OCI-M2 (cell line): ENCODE data around the gene MYO18B.

Experiments
- DNase-seq: peaks from one replicate; lab custom pipeline; 2025; ENCODE audit not compliant: unreplicated experiment; lab: John Stamatoyannopoulos, UW

MYO18B gene

GRCh38 chr22:25844601-25845000 lies 102.6 kb downstream of the MYO18B start:
- no peak for DNase-seq

- no peak for DNase-seq
Measured at GRCh38 chr22:25845985-25846745, 104.2 kb downstream of the MYO18B start.

- DNase-seq, result no peak
Measured at GRCh38 chr22:25847451-25847850, 105.5 kb downstream of the MYO18B start.

DNA sequence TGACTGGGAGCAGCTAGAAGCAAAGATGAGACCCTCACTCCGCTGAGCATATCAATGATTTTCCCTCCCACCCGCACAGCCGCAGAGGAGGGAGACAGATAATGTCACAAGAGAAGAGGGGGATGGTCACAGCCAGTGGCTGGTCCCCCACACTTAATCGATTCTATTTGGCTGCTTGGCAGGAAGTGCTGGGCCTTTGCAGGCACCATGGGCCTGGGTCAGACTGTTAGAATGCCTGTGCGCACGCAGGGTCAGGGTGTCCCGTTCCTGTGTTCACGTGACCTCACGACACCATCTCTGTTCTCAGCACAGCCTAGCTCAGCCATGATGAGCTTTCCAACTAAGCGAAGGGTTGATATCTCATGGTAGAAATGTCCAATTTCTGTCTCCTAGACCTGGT lies 107.0 kb downstream of the MYO18B start:
- DNase-seq, result no peak

- DNase-seq, result no peak
Measured at GRCh38 chr22:25849522-25849921, 107.5 kb downstream of the MYO18B start.

GRCh38 chr22:25852223-25852622 lies 110.2 kb downstream of the MYO18B start:
- no peak for DNase-seq

DNA sequence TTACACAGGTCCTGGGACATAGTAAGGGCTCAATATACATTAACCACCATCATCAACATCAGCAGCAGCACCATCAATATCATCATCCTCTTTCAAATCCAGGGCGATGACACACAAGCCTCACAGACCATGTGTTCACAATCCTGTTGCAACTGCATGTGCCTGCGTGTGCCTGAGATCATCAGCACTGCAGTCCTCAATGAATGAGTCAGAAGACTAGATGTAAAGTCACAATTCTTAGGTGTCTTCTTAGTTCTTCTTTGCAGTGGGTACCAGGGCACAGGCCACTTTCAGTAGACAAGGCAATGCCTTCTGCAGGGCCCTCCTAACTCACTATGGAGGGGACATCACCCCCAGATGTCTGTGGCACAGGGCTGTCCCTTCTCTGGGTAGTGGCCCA lies 111.1 kb downstream of the MYO18B start:
- no peak for DNase-seq

DNA sequence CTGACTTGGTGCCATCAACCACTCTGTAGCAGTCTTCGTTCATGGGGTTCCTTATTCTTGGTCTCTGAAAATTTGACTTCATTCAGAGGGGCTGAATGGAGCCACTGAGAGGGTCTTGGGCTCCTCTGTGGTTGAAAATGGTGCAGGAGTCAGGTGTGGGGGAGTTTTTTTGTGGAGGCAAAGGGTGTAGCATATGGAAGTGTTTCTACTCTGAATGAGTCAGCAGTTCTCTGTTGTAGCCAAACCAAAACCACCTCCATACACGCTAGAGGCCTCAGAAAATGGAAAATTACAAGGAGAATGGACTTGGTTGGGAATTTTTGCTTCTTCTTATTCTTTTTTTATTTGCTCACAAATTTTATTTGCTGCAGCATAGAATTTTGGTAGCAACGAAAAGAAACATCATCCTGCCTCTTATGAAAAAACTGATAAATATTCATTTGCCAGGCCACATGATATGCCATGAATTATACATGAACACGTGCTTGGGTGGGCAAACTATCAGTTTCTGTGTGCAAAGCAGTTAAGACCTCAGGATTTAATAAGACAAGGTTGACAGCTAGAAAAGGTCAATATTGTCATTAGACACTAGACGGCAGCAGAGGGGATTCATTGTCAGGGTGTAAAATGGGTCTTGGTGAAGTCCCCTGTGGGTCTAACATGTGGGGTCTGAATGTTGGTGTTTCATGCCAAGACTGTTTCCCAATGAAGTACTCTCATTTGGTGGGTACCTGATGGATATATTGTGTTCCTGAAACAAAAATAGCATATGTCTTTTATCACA lies 111.7 kb downstream of the MYO18B start:
- no peak for DNase-seq

DNA sequence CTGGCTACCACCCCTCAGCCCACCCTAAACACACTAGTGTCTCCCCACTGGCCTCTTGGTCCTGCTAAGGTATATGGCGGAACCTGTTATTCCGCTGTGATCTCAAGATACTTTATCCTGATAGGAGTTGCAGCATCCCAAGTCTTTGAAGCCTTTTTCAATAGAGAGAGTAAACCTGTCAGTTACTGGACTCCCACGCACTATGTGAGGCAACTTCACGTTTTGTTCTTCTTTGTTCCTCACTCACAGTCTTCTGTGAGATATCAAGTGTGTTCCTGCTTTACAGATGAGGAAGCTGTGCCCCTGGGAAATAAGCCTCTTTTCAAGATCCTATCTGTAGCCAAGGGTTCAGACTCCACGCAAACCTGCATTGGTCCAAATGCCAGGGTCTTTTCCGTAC lies 127.8 kb downstream of the MYO18B start:
- no peak for DNase-seq

DNA sequence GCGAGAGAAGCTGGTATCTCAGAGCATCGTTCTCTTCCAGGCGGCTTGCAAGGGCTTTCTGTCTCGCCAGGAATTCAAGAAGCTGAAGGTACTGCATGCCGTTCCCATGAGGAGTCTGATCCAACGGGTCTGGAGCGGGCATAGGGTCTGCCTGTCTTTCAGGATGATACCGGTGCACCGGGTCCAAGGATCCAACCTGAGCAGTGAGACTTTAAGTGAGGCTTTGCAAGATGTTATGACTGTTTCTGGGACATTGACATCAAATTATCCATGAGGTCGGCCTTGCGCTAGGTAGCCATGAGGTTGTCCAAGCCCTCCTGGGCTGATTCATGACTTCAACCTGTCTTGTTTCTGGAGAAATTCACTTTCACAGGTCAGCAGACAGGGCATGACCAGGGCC lies 132.3 kb downstream of the MYO18B start:
- DNase-seq, result no peak

DNA sequence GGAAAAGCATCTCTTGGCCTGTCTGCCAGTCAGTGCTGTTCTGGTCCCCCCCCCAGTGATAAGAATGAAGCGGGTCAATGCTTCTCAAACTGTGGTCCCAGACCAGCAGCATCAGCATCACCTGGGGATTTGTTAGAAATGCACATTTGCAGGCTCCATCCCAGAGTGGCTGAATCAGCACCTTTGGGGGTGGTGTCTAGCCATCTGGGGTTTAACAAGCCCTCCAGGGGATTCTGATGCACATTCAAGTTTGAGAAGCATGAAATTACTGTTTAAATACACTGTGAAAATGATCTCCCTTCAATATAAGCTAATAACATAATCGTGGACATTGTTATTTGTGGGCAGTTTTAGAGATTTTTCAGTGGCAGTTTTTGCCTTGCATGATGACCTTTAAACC lies 133.5 kb downstream of the MYO18B start:
- DNase-seq, result no peak

- no peak for DNase-seq
Measured at GRCh38 chr22:25876871-25877270, 134.9 kb downstream of the MYO18B start.

DNA sequence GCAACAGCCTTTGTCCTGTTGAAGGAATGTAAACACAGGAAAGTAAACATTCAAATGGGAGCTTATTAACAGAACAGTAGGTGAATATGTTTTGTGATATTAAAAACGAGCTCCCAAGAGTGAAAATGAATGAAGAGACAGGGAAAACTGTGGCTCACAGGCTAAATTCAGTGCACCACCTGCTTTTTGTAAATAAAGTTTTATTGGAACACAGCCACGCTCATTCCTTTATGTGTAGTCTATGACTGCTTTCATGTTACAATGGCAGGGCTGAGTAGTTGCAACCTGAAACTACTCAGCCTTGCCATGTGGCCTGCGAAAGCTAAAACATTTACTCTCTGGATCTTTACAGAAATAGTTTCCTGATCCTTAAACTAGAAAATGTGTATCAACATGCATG lies 136.9 kb downstream of the MYO18B start:
- DNase-seq, result no peak

GRCh38 chr22:25880524-25880923 lies 138.5 kb downstream of the MYO18B start:
- DNase-seq, result no peak

GRCh38 chr22:25881210-25881755 lies 139.3 kb downstream of the MYO18B start:
- no peak for DNase-seq

DNA sequence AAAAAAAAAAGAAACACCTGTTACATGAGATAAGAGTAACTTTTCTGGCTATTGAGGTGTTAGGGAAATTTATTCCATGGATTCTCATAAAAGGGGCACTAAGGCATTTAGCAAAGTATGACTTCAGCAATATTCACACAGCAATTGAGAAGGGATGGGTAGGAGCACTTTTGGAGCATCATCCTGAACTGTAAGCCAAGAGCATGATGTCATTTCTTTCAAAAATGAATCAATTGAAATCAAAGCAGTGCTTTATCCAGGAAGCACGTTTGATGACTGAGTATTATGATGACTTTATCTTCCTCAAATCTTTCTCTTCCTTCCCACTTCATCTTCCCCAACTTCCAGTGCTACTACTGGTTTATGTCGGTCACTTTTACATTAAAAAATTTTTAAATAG lies 140.4 kb downstream of the MYO18B start:
- no peak for DNase-seq

DNA sequence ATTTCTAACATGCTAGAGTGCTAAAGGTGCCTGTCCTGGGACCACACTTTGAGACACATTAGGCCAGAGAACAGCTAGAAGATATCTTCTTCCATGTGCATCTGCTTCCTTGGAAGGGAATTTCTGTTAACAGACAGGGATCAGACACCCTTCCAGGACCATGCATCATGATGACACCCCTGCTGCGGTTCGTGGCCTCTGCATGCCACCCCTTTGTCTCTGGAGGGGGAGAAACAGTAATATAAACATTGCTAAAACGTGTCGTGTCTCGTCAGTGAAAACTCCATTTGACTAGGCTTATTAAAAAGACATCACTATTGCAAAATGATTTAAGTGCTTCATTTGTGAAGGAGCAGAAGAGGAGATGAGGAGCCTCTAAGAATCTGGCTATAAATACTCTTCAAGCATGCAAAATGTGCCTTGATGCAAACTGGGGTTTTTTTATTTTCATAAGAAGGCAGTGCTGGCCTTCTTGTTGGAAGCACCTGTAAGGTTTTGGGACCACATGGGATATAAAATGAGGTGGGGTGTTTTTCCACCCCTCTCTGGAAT lies 141.6 kb downstream of the MYO18B start:
- no peak for DNase-seq

DNA sequence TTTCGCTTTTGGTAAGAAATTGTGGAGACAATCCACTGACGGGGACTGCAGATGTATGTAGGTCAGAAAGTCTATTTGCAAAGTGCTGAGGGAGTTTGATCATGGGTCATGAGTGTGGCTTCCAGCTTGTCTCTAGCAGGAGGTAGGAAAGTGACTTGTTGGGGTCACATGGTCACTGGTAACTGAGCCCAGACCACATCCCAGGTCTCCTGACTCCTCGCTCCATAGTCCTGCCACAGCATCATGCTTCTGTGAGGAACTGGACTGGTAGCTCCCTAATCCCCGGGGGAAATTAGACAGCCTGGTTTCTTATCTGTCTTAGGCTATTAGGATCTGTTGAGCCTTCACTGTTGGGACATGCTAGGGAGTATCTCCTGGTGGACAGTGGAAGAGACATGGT lies 142.1 kb downstream of the MYO18B start:
- no peak for DNase-seq

GRCh38 chr22:25888399-25889054 lies 146.5 kb downstream of the MYO18B start:
- no peak for DNase-seq

- no peak for DNase-seq
Measured at GRCh38 chr22:25890651-25891050, 148.7 kb downstream of the MYO18B start.

GRCh38 chr22:25892678-25893077 lies 150.7 kb downstream of the MYO18B start:
- DNase-seq, result no peak
